GM18498 (cell line): ENCODE results near the gene FHL2.

Experiments used
- ATAC-seq: cut with Tn5 transposase; IDR thresholded peaks from one replicate; pipeline ENCODE4 v1.9.1; 2021; ENCODE audit warnings: mild to moderate bottlenecking, moderate library complexity; ENCODE audit not compliant: unreplicated experiment

Gene FHL2

DNA sequence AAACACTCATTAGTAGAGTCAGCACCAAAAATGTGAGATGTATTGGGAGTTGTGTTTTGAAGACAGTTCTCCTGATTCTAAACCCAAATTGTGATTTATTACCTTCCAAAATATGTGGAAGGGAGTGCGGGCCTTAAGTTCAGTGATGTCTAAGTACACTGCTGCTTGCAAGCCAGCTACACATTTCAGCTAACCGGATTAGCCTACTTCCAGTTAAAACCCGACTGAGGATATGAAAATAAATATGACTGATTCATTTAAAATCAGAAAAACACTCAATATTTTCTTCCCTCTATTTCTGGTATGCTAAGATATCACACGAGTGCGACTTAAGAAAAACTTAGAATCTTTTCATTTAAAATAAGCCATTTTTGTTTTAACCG, 907 bp downstream of the FHL2 start:
- no peak for ATAC-seq

DNA sequence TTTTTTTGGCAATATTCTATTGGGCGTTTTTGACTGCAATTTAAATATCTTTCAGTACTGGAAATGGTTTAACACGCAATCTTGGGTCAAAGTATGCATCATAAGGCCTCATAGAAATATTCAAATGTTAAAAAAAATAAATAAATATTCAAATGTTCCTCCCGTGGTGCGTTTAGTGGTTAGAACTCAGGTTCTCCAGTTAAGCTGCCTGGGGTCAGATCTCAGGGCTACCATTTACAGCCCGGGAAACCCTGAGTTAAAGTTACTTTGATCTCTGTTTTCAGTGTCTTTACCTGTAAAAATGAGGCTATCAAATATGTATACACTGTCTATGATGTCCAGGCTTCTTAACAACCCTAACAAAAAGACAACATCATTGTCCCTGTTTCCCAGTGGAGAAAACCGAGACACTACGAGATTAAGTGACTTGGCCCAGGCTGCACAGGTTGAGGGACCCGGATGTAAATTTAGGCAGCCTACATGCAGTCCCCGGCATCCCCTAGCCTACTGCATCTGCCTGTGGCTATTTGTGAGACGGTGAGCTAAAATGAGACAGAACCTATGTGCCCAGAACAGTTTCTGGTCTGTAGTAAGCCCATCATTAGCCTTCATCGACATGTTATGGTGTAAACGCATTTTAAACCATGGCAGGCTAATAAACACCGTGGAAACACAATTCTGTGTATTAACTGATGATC, 1.7 kb downstream of the FHL2 start:
- ATAC-seq = no peak

DNA sequence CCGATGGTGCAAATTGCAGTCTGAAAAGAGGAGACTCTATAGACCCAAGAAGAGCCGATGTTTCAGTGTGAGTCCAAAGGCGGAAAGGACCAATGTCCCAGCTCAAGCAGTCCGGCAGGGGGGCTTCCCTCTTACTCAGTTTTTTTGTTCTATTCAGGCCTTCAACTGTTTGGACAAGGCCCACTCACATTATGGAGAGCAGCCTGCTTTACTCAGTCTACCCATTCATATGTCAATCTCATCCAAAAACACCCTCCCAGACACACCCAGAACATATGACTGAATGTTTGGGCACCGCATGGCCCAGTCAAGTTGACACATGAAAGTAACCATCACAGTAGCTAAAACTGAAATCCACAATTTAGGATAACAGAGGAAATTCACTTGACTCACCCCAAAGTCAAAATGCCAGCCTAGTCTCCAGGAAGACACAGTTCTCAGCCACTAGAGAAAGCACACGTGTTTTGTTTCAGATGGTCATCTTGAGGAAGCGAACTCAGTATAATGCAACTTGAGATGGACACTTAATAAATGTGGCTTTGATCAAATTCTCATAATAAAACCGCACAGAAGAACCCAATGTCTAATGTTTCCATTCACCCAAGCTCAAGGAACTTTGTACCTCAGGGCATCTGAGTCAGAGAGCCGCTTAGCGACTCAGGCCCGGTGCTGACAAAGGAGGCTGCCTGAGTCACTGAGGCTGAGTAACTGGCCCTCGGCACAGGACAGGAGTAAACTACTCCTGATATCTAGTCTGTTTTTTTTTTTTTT, 2.4 kb downstream of the FHL2 start:
- no peak for ATAC-seq

DNA sequence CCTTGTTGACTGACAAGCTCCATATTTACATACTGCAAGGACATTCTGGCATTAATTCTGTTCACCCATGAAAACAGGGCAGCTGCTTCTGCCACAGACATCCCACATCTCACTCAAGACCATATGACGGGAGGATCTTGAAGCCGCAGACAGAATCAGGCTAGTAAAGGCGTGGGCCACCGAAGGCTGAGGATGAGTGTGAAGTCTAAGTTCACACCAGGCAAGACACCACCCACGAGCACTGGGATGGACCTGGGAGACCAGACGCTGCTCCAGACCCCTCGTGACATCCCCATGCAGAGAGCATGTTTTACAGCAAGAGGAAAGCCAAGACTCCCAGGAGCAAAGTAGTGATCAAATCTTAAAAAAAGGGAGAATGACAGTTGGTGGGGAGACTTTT, 3.2 kb downstream of the FHL2 start:
- ATAC-seq = no peak

DNA sequence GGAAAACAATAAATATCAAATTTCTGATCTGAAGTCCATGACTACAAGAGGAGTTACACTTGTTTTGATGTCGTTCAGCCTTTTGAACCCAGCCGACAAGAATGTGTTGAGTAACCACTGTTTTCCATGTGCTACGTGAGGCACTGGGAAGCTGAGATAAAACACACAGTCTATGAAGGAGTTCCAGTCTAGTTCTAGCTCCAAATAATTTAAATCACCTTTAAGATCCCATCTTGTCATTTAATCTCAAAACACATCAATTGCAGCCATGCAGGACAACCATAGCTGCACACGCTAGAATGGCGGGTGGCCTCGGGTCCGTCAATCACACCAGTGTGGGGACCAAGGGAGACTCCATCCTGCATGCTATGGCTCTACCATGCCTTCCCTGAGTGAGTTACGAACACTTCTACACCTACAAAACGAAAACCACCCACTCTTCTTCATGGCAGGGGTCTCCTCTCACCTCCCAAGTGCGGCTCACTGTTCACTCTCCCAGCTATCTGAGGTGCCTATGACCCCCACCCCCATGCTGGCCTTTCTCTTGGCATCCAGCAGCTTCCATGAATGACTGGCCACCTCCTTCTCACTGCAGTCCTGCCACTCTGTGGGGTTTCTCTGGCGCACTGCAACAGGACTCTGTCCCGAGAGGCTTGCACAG, 3.8 kb downstream of the FHL2 start:
- no peak for ATAC-seq

DNA sequence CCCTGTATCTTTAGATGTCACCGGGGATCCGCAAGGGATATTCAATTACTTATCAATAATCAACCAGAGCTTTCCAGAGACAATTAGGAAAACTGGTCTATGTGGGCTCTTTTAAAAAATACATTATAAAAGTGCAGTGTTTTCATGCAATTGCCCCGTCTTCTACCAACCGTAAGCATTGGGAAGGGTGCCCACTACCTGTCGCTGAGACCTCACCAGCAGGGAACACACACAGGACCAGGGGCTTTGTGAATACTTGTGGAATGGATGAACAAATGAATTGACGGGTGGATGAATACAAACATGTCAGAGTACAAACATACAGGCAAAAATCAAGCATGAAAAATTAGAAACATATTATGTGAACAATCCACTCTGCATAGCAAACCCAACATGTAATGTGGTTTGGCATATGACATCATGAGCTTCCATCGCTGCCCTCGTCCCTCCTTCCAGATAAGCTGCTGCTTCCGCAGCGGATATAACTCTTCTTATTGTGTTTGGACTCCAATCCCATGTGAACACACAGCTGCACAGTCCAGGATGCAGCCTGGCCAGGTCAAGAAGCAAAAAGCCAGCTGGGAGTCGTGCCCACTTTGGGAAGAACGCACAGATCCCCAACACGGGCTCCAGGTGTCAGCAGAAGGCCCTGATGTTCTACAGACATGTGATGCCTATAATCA, 5.3 kb downstream of the FHL2 start:
- ATAC-seq = no peak

DNA sequence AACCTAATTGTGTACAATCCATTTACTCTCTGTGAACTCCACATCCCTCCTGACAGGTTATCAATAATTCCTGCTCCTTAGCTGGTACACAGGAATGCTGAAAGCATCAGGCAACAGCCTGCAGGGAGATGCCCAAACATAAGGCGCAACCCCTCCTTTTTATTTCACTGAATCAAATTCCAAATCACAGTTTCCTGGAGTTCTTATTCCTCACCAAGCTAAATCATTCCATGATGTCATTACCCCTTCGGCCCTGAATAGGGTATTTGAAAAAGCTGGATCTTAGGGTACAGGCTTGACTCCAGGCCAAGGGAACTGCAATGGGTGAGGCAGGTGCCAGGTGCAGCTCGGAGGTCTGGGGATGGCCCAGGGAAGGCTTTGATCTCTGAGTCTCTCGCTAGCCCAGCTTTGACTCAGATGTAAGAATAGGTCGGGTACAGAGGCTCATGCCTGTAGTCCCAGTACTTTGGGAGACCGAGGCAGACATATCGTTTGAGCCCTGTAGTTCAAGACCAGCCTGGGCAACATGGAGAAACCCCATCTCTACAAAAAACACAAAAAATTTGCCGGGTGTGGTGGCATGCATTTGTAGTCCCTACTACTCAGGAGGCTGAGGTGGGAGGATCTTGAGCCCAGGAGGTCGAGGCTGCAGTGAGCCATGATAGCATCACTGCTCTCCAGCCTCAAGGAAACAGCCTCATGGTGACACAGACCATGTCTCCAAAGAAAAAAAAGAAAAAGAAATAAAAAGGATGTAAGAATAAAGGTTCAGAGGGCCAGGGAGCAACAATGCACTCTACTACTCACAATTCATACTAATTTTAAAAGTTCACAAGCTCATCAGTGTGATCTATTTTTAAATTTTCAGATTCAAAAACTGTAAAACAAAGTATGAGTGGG, 6.8 kb downstream of the FHL2 start:
- ATAC-seq = no peak

DNA sequence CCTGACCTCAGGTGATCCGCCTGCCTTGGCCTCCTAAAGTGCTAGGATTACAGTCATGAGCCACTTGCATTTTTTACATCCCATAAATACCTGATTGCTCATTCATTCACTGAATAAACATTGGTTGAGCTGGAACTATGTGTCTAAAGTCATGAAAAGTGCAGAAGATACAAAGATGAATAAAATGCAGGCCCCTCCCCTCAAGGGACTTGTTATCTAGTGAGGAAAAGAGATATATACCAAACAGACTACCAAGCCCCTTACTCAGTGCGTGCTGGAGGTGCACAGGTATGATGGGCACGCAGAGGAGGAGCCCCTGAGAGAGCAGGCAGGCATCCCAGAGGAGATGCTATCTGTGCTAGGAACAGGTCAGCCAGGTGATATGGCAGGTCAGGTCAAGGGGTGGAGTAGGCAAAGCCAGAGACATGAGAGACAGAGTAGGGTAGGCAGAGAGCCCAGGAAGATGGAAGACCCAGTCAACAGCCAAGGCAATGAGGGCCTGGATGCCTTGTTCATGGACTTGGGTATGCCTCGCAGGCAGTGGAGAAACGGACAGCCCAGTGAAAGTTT, 7.7 kb downstream of the FHL2 start:
- ATAC-seq = no peak

DNA sequence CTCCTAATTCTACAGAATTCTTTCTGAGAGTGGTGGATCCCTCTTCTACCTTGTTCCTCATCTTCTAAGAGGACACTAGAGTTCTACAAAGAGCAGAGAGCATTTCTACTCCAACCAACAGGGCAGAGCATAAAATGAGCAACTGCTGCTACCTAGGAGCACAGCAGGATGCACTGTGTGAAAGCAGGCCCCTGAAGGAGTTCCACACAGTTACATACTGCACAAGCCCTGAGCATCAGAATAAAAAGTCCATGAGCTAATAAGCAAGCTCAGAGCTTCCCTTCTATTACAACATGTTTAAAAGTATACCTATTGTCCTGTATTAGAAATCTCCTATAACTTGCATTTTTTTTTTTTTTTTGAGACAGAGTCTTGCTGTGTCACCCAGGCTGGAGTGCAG, 8.4 kb downstream of the FHL2 start:
- no peak for ATAC-seq

DNA sequence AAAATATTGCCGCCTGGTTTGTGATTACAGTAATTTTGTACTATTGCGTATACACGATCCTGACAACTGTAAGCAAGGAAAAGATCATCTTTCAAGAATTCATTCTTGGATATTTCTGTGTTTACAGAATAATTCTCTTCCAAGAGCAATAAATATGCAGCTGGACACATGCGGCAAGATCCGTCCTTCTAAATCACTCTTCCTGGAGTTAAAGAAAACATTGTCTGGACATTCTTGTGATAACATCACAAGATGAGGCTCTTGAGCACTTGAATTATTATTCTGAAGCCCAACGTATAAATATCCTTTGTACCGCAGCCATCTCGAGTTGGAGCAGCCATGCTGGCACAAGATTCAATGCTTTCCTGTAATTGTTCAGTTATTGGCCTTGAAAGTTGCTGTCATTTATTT, 9.9 kb downstream of the FHL2 start:
- ATAC-seq = no peak

DNA sequence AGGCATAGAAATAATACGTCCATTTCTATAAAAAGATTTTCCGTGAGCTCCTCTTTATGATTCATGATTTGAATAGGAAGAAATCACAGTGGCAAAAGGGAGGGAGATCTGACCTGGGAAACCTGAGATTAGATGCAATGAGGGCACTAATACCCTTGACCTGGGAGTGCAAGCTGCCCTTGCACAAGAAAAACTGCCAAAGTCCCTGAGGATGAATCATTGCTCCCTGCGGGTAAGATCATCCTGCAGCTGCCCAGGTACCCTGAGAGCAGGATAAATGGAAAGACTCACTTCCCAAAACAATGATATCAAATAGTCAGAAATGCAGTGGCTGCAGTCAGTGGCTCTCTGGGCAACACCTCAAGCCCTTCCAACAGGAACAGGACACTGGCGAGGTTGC, 11.6 kb downstream of the FHL2 start:
- ATAC-seq = no peak

DNA sequence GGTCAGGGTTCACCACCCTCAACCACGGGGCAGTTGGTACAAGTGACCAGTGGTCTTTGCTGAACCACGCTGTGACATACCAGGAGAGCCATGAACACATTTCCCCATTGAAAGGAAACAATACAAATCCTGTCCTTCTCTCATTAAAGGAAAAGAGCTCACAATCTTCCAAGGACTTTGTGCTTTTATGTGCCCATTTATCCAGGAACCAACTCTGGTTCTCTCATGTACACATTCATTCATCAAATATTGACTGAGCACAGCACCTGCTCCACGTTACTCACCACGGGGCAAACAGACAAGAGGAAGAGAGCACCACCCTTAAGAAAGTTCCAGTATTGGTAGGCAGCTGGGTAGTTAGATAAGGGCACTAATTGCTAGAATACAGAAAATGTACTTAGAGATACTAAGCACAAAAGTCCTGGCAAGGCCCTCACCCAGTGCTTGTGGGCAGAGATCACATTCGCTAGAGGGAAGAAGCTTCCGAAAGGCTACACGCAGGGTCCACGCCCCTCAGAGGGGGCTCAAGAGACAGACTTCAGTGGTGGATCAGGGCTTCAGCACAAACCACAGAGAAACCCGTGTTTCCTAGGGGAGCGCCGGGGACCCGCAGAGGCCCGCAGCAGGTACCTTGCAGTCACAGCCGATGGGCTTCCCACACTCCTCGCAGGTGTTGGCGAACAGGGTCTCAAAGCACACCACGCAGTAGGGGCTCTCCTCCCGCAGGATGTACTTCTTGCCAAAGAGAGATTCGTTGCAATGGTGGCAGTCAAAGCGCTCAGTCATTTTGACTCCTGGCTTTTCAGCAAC, 12.9 kb downstream of the FHL2 start:
- no peak for ATAC-seq

DNA sequence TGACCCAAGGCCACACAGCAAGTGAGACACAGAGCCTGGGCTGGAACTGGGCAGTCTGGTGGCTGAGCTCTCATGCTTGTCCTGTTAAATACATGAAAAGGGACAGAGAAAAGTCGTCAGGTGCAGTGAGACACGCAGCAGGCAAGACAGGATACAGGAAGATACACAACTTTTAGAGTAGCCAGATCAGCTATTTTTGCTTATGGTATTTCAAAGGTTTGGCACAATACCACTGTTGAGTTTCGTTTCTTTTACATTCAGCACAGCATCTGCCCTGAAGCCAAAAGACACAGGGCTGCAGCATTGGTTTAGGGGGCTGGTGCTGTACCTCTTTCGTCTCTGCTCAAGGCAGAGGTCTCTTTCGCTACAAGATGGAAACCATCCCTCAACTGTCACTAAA, 14.0 kb downstream of the FHL2 start:
- ATAC-seq = no peak

DNA sequence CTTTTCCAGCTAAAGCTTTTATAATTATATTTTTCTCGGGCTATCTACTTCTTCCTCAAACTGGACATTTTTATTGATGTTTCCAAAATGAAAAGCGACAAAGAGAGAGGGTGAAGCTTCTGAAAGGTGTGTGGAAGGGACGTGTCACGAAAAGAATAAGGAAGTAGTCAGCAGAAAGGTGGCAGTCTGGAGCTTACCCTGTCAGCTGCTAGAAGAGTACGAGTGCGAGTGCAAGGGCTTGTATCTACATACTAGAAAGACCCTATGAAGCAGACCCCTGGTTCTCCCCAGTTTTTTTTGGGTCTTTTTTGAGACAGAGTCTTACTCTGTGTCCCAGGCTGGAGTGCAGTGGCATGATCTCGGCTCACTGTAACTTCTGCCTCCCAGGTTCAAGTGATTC, 14.6 kb downstream of the FHL2 start:
- ATAC-seq = no peak

DNA sequence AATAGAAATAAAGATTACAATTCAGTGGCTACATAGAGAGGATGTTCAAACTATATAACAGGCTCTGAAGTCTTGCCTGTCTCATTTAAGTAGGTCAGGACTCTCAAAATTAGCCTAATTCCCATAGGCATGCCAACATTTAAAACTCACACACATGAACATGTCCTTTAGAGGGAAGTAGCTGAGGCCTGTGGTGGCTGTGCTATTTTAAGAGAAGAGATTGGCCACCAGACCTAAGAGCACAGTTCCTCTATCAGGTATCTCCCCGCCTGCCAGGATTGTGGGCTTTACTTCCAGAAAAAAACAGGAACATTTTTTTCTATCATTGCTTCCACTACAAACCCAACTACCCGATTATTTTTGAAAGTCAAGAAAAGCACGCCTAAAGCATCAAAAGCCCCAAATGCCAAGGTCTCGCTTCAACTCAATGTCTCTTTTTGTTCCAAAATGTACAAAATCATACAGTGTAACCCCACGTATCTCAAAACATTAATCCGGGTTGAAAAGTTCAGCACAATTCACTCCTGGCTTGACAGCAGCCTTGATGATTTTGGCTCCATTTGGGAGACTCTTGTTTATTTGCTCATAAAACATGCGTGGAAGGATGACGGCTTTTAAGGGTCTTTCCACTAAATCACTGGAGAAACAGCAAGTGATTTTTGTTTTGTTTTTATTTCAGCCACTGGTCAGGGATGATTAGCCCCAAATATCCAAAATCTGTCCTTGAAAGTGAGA, 15.3 kb downstream of the FHL2 start:
- ATAC-seq = no peak

DNA sequence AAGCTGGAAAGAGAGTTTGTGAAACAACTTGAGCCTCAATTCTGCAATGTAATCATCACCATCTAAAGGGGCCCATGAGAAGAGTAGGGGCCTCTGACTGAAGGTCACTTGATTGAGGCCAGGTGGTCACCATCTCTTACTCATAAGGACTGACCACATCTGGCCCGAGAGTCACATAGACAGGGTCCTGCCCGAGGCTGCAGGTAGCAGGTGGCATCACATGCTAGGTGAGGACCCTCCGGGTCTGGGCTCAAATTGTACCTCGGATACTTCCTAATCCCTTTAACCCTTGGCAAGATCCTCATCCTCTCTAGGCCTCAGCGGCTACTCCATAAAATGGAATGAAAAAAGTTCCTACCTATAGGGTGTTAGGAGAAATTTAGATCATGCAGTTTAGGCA, 16.7 kb downstream of the FHL2 start:
- ATAC-seq = no peak

DNA sequence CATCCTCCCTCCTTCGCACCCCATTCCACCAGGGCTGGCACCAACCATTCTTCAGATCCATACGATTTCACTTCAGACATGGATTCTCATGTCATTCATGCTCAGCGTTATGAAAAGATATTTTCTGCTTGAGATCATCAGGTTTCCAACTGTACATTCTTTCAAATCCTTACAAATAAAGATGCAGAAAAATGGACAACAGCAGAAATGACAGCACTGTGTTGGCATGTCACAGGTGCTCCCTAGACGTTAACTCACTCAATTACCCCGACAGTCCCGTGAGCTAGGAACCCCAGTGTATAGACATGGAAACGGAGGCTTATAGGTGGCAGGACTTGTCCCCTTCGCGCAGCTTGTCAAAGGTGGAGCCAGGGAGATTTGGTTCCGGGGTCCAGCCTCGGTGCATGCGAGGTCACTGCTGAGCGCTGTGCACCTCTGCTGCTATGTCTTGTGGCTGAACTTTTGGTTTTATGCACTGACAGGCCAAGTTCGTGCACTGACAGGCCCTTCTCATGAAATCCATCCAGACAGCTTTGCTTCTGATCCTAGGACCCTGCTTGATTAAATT, 17.7 kb downstream of the FHL2 start:
- no peak for ATAC-seq

DNA sequence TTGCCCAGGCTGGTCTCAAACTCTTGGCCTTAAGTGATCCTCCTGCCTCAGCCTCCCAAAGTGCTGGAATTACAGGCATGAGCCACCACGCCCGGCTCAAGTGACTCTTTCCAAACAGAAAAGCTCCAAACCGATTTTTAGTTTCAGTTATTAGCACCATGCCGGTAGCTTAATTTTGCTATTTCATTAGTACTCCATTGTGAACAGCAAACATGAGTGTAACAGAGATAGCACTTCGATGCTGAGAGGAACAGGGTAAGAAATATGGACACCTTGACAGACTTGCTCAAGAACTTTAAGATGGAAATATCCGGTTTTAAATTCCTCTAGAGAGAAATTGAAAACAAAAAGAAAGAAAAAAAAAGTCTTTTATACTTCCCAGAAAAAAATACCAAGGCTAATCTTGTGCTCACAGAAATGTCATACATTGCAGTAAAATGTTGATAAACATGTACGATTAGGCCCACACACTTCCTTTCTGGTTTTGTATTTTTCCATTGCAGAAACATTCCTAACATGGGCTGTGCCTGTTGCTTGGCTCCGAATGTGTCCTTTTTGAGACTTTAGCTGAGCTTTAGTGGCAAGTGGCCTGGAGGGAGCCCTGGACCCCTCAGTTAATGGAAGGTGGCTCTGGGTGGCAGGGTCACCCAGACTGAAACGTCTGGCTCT, 18.3 kb downstream of the FHL2 start:
- no peak for ATAC-seq
